ENCODE data around the gene NDUFAF2. TPM values are rescaled to one million over a fixed set of nuclear protein-coding genes. Genes with fewer than 3 reads are reported as not detected.

The NDUFAF2 gene
- polyA plus RNA-seq, 1 experiment: 42.0 TPM

GRCh38 chr5:61142811-61143210 is 197.8 kb downstream of the NDUFAF2 start:
- TF ChIP-seq, protein P1, sequence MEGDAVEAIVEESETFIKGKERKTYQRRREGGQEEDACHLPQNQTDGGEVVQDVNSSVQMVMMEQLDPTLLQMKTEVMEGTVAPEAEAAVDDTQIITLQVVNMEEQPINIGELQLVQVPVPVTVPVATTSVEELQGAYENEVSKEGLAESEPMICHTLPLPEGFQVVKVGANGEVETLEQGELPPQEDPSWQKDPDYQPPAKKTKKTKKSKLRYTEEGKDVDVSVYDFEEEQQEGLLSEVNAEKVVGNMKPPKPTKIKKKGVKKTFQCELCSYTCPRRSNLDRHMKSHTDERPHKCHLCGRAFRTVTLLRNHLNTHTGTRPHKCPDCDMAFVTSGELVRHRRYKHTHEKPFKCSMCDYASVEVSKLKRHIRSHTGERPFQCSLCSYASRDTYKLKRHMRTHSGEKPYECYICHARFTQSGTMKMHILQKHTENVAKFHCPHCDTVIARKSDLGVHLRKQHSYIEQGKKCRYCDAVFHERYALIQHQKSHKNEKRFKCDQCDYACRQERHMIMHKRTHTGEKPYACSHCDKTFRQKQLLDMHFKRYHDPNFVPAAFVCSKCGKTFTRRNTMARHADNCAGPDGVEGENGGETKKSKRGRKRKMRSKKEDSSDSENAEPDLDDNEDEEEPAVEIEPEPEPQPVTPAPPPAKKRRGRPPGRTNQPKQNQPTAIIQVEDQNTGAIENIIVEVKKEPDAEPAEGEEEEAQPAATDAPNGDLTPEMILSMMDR (IDR thresholded peaks at IDR 0.05; ENCODE audit: low read depth, low read length): no peak
- DNase-seq (ENCODE audit: low read depth, low spot score): no peak
- Histone ChIP-seq H3K9me3 (ENCODE audit: control insufficient read depth, insufficient read depth, low read length) (no peaks in the 10 kb centered on the region), H3K27me3 (ENCODE audit: control insufficient read depth, insufficient read depth, low read length) (no peaks in the 10 kb centered on the region), H3K4me3 (ENCODE audit: low read depth, low read length) (no peak overlapping the region), H3K27ac (ENCODE audit: low read depth, low read length) (no peak overlapping the region)
- ChIA-PET CTCF (interaction anchor here (0.6 kb wide), 1 partner anchor 165 kb away, joined by 8 read pairs; no protein-coding TSS in a partner anchor), POLR2A (no interaction called here)

DNA sequence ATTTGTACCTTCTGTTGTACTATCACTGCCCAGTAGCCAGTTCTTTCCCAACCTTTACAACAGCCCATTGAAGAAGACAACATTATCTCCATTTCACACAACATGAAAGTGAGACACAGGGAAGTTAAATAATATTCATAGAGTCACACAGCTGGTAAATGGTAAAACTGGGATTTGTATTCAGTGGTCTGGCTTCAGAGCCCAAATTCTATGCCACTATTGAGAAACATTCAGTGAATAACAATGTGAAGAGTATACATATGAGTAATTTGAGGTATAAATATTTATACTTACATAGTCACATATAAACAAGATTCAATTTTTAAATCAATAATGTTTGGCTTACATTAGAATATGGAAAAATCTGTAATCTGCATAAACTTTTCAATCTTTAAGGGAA is 203.5 kb downstream of the NDUFAF2 start:
- no peaks in the 10 kb centered on the region for H3K9me3 ChIP-seq (ENCODE audit: control insufficient read depth, insufficient read depth, low read length)
- TF ChIP-seq, protein P1 (IDR thresholded peaks at IDR 0.05; ENCODE audit: low read depth, low read length): no peak
- H3K4me3 ChIP-seq (ENCODE audit: low read depth, low read length): no peak overlapping the region
- DNase-seq (ENCODE audit: low read depth, low spot score): no peak
- POLR2A ChIA-PET: interaction anchor here (1.1 kb wide), 1 partner anchor 183 kb away, joined by 5 read pairs; no protein-coding TSS in a partner anchor
- CTCF ChIA-PET: interaction anchor here (1.5 kb wide), 1 partner anchor 10 kb away, joined by 3 read pairs; no protein-coding TSS in a partner anchor
- no peak overlapping the region for H3K27ac ChIP-seq (ENCODE audit: low read depth, low read length)
- H3K27me3 ChIP-seq (ENCODE audit: control insufficient read depth, insufficient read depth, low read length): no peaks in the 10 kb centered on the region

GRCh38 chr5:61151893-61152292 is 206.9 kb downstream of the NDUFAF2 start:
- CTCF ChIA-PET: no interaction called here
- Histone ChIP-seq H3K9me3 (ENCODE audit: control insufficient read depth, insufficient read depth, low read length) (no peaks in the 10 kb centered on the region), H3K27ac (ENCODE audit: low read depth, low read length) (no peak overlapping the region), H3K4me3 (ENCODE audit: low read depth, low read length) (no peak overlapping the region), H3K27me3 (ENCODE audit: control insufficient read depth, insufficient read depth, low read length) (no peaks in the 10 kb centered on the region)
- no peak for DNase-seq (ENCODE audit: low read depth, low spot score)
- POLR2A ChIA-PET: interaction anchor here (0.7 kb wide), 1 partner anchor 22 kb away, joined by 3 read pairs; no protein-coding TSS in a partner anchor
- TF ChIP-seq, protein P1 (IDR thresholded peaks at IDR 0.05; ENCODE audit: low read depth, low read length): no peak

DNA sequence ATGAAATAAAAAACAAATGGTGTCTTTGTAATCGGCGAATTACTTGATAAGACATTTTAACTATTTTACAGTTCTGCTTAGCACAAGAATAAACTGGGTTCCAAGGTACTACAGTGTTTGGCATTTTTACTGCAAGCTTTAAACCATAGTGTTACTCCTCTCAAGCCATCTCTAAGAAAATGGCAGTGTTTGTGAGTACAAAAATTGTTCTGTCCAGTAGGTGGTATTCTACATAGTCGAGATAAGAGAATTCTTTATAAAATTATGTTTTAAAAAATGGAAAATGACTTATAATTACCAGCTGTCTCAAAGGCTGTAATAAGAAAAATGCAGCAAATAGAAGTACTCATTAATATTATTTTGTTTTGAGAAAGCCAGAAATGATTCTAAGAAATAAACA is 214.1 kb downstream of the NDUFAF2 start:
- TF ChIP-seq, protein P1 (IDR thresholded peaks at IDR 0.05; ENCODE audit: low read depth, low read length): no peak
- no peak for DNase-seq (ENCODE audit: low read depth, low spot score)

GRCh38 chr5:61159836-61160235 is 214.8 kb downstream of the NDUFAF2 start:
- Histone ChIP-seq H3K27me3 (ENCODE audit: control insufficient read depth, insufficient read depth, low read length) (no peaks in the 10 kb centered on the region), H3K4me3 (ENCODE audit: low read depth, low read length) (no peak overlapping the region), H3K9me3 (ENCODE audit: control insufficient read depth, insufficient read depth, low read length) (peaks cover 4% of the 10 kb centered on the region; the same call in 1 of the 2 replicates), H3K27ac (ENCODE audit: low read depth, low read length) (no peak overlapping the region)
- ChIA-PET CTCF (no interaction called here), POLR2A (interaction anchor here (0.8 kb wide), 1 partner anchor 10 kb away, joined by 3 read pairs; no protein-coding TSS in a partner anchor)
- TF ChIP-seq, protein P1 (IDR thresholded peaks at IDR 0.05; ENCODE audit: low read depth, low read length): no peak
- DNase-seq (ENCODE audit: low read depth, low spot score): no peak

More for the DNA sequence above, 214.1 kb downstream of the NDUFAF2 start:
- Histone ChIP-seq H3K27ac (ENCODE audit: low read depth, low read length) (no peak overlapping the region), H3K27me3 (ENCODE audit: control insufficient read depth, insufficient read depth, low read length) (no peaks in the 10 kb centered on the region), H3K4me3 (ENCODE audit: low read depth, low read length) (no peak overlapping the region), H3K9me3 (ENCODE audit: control insufficient read depth, insufficient read depth, low read length) (peaks cover 3% of the 10 kb centered on the region; the same call in 1 of the 2 replicates)
- POLR2A ChIA-PET: interaction anchor here (0.8 kb wide), 1 partner anchor 9 kb away, joined by 3 read pairs; no protein-coding TSS in a partner anchor
- CTCF ChIA-PET: interaction anchor here (0.5 to 2.0 kb wide), 3 partner anchors 14 to 149 kb away, joined by 3 to 5 read pairs (median 4); no protein-coding TSS in a partner anchor

All from AG04450 (cell line).